ENCODE measurements around the gene XKR3. TPM values are rescaled to one million over a fixed set of nuclear protein-coding genes. Genes with fewer than 3 reads are reported as not detected.

Gene XKR3
- total and polyA plus RNA-seq, 2 experiments from 2014 or later = not detected

GRCh38 chr22:16781764-16782329, 43.4 kb downstream of the XKR3 start:
- Histone ChIP-seq H4K20me1 (replicated peaks; ENCODE audit: insufficient read depth) (no peaks in the 10 kb centered on the region), H3K9me2 (ENCODE audit: insufficient read depth) (peaks cover 3% of the 10 kb centered on the region), H3K36me3 (ENCODE audit: insufficient read depth) (no peaks in the 10 kb centered on the region), H3K4me3 (no peak overlapping the region), H3K4me2 (no peak overlapping the region), H2AFZ (no peak overlapping the region), H3F3A (replicated peaks; ENCODE audit: low read depth) (no peaks in the 10 kb centered on the region), H3K27ac (ENCODE audit: low read depth) (no peak overlapping the region), H3K27me3 (ENCODE audit: insufficient read depth) (no peaks in the 10 kb centered on the region), H3K4me1 (ENCODE audit: insufficient read depth) (no peaks in the 10 kb centered on the region), H3K79me2 (replicated peaks; ENCODE audit: insufficient read depth) (no peaks in the 10 kb centered on the region)
- H3K4me3 Mint-ChIP-seq = no peak overlapping the region
- ATAC-seq = no peak
- 0 out of 3 replicates have a peak, but pooled peaks cover 2% of the 10 kb centered on the region for H3K36me3 Mint-ChIP-seq (ENCODE audit: low read depth)
- TF ChIP-seq STAT1 (IDR thresholded peaks at IDR 0.05; ENCODE audit: unreplicated experiment) (no peak), ZNF331 (CRISPR knock-in tag; IDR thresholded peaks at IDR 0.05; ENCODE audit: low read depth) (no peak), EZH2 (IDR thresholded peaks at IDR 0.05; ENCODE audit: low read depth, unreplicated experiment) (no peak), REST (IDR thresholded peaks at IDR 0.05; ENCODE audit: unreplicated experiment) (no peak), ZNF114 (CRISPR knock-in tag; IDR thresholded peaks at IDR 0.05) (no peak), CTCF (conservative IDR thresholded peaks at IDR 0.05; ENCODE audit: low read depth in 2 of 2) (no peak)
- DNase-seq (ENCODE audit: low spot score) = no peak
- H3K27ac Mint-ChIP-seq = no peak overlapping the region
- H3K9me3 Mint-ChIP-seq = peaks cover 68% of the 10 kb centered on the region
- H3K4me1 Mint-ChIP-seq = no peaks in the 10 kb centered on the region
- H3K27me3 Mint-ChIP-seq (ENCODE audit: insufficient read depth, low read depth, poor library complexity) = peaks cover 5% of the 10 kb centered on the region

GRCh38 chr22:16781074-16781763, 44.0 kb downstream of the XKR3 start:
- Histone ChIP-seq H3K9me2 (ENCODE audit: insufficient read depth) (peaks cover 3% of the 10 kb centered on the region), H3K4me3 (no peak overlapping the region), H3F3A (replicated peaks; ENCODE audit: low read depth) (no peaks in the 10 kb centered on the region), H3K36me3 (ENCODE audit: insufficient read depth) (no peaks in the 10 kb centered on the region), H3K27ac (ENCODE audit: low read depth) (no peak overlapping the region), H2AFZ (no peak overlapping the region), H4K20me1 (replicated peaks; ENCODE audit: insufficient read depth) (no peaks in the 10 kb centered on the region), H3K4me1 (ENCODE audit: insufficient read depth) (no peaks in the 10 kb centered on the region), H3K79me2 (replicated peaks; ENCODE audit: insufficient read depth) (no peaks in the 10 kb centered on the region), H3K4me2 (no peak overlapping the region), H3K27me3 (ENCODE audit: insufficient read depth) (no peaks in the 10 kb centered on the region)
- no peak overlapping the region for H3K27ac Mint-ChIP-seq
- peaks cover 5% of the 10 kb centered on the region for H3K27me3 Mint-ChIP-seq (ENCODE audit: insufficient read depth, low read depth, poor library complexity)
- DNase-seq (ENCODE audit: low spot score) (no peak), ATAC-seq (no peak)
- H3K4me3 Mint-ChIP-seq = no peak overlapping the region
- no peaks in the 10 kb centered on the region for H3K4me1 Mint-ChIP-seq
- H3K36me3 Mint-ChIP-seq (ENCODE audit: low read depth) = 0 out of 3 replicates have a peak, but pooled peaks cover 2% of the 10 kb centered on the region
- H3K9me3 Mint-ChIP-seq = peaks cover 68% of the 10 kb centered on the region
- no peak for TF ChIP-seq EZH2phosphoT487 (IDR thresholded peaks at IDR 0.05; ENCODE audit: unreplicated experiment)
- TF ChIP-seq, protein P1, sequence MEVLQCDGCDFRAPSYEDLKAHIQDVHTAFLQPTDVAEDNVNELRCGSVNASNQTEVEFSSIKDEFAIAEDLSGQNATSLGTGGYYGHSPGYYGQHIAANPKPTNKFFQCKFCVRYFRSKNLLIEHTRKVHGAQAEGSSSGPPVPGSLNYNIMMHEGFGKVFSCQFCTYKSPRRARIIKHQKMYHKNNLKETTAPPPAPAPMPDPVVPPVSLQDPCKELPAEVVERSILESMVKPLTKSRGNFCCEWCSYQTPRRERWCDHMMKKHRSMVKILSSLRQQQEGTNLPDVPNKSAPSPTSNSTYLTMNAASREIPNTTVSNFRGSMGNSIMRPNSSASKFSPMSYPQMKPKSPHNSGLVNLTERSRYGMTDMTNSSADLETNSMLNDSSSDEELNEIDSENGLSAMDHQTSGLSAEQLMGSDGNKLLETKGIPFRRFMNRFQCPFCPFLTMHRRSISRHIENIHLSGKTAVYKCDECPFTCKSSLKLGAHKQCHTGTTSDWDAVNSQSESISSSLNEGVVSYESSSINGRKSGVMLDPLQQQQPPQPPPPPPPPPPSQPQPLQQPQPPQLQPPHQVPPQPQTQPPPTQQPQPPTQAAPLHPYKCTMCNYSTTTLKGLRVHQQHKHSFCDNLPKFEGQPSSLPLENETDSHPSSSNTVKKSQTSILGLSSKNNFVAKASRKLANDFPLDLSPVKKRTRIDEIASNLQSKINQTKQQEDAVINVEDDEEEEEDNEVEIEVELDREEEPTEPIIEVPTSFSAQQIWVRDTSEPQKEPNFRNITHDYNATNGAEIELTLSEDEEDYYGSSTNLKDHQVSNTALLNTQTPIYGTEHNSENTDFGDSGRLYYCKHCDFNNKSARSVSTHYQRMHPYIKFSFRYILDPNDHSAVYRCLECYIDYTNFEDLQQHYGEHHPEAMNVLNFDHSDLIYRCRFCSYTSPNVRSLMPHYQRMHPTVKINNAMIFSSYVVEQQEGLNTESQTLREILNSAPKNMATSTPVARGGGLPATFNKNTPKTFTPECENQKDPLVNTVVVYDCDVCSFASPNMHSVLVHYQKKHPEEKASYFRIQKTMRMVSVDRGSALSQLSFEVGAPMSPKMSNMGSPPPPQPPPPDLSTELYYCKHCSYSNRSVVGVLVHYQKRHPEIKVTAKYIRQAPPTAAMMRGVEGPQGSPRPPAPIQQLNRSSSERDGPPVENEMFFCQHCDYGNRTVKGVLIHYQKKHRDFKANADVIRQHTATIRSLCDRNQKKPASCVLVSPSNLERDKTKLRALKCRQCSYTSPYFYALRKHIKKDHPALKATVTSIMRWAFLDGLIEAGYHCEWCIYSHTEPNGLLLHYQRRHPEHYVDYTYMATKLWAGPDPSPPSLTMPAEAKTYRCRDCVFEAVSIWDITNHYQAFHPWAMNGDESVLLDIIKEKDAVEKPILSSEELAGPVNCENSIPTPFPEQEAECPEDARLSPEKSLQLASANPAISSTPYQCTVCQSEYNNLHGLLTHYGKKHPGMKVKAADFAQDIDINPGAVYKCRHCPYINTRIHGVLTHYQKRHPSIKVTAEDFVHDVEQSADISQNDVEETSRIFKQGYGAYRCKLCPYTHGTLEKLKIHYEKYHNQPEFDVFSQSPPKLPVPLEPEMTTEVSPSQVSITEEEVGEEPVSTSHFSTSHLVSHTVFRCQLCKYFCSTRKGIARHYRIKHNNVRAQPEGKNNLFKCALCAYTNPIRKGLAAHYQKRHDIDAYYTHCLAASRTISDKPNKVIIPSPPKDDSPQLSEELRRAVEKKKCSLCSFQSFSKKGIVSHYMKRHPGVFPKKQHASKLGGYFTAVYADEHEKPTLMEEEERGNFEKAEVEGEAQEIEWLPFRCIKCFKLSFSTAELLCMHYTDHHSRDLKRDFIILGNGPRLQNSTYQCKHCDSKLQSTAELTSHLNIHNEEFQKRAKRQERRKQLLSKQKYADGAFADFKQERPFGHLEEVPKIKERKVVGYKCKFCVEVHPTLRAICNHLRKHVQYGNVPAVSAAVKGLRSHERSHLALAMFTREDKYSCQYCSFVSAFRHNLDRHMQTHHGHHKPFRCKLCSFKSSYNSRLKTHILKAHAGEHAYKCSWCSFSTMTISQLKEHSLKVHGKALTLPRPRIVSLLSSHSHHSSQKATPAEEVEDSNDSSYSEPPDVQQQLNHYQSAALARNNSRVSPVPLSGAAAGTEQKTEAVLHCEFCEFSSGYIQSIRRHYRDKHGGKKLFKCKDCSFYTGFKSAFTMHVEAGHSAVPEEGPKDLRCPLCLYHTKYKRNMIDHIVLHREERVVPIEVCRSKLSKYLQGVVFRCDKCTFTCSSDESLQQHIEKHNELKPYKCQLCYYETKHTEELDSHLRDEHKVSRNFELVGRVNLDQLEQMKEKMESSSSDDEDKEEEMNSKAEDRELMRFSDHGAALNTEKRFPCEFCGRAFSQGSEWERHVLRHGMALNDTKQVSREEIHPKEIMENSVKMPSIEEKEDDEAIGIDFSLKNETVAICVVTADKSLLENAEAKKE (CRISPR knock-in tag; IDR thresholded peaks at IDR 0.05) = no peak
- no peak for TF ChIP-seq ZNF114 (CRISPR knock-in tag; IDR thresholded peaks at IDR 0.05)

Measured in GM23338 (cell line).